Epithelial cell of prostate (primary cell): ENCODE results near the gene ARHGEF4.
A peak's percentile ranks its signal among the peaks of the same experiment; 100 is the strongest.

Experiments
- DNase-seq: peaks from one replicate; pipeline ENCODE4 v3.0.0-alpha.2; 2011; ENCODE audit warnings: low read depth, low spot score
- H3K27ac ChIP-seq: fragments of 450-650 bp; 2 replicates; pipeline ENCODE4 v1.5.1; 2017; ENCODE audit warnings: mild to moderate bottlenecking

The ARHGEF4 gene

DNA sequence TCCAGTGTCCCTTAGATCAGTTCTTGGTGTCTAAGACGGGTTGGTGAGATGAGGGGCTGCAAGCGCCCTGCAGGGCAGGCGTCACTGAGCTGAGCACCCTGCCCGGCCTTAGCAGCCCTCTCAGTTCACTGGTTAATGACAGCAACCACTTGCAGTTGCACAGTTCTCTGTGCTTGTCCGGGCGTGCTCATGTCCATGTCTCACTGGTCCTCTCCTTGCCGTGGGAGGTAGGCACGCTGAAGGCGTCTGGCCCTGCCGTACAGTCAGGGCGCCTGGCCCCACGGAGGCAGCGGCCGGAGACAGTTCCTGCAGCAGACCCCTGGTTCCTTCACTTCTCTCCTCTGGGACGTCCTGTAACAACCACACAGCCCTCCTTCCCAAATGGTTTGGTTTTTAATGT, 75.3 kb downstream of the ARHGEF4 start:
- H3K27ac ChIP-seq: peak overlapping the region; percentile 76
- DNase-seq: no peak

DNA sequence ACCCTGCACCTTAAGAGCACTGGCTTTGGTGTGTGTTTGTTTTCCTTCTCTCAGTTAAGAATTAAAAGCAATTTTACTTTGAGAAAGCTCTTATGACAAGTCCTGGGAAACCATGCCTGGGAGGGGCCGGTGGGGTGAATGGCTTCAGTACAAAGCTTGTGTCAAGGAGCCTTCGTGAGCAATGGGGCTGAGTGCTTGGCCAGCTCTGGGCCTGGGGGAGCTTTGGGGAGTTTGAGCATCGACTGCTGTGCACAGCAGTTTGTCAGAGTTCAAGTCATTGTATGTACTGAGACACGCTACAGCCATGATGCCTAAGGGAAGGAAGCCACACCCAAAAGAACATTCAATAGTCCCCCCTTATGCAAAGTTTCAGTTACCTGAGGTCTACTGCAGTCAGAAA, 75.8 kb downstream of the ARHGEF4 start:
- peak overlapping the region; percentile 76 for H3K27ac ChIP-seq
- no peak for DNase-seq

DNA sequence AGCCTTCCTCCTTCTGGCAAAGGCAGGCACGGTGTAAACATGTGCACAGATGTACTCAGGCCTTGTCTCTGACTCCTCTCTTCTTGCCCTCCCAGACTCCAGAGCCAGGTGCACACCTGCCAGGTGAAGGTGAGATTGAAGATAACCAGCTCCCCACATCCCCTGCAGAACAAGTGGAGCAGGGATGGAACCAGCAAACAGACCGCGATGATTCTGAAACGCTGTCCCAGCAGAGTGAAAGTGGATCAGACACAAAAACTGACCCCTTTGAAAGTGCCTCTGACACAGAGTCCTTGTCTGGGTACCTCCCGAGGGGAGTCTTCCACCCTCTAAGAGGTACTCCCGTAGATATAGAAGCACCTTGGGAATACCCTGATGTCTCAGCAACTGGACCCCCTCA, 77.2 kb downstream of the ARHGEF4 start:
- DNase-seq: no peak
- peak overlapping the region; percentile 70 for H3K27ac ChIP-seq

DNA sequence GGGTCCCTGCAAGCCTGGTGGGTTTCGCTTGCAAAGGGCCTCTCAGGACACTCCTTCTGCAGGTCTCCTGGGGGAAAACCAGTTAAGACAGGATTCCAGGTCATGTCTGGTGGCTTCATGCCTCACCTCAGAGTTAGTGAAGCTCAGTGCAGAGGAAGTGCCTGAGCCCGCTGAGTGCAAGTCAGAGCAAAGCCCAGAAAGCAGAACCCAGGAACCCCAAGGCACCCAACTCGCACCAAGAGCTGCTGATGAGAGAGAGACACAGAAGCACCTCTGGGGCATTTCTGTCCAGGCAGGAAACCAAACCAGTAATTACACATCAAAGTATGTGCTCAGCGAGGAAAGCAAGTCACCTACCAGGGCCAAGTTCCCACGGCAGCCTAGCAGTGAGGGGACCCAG, 78.4 kb downstream of the ARHGEF4 start:
- peak overlapping the region; percentile 70 for H3K27ac ChIP-seq
- no peak for DNase-seq

DNA sequence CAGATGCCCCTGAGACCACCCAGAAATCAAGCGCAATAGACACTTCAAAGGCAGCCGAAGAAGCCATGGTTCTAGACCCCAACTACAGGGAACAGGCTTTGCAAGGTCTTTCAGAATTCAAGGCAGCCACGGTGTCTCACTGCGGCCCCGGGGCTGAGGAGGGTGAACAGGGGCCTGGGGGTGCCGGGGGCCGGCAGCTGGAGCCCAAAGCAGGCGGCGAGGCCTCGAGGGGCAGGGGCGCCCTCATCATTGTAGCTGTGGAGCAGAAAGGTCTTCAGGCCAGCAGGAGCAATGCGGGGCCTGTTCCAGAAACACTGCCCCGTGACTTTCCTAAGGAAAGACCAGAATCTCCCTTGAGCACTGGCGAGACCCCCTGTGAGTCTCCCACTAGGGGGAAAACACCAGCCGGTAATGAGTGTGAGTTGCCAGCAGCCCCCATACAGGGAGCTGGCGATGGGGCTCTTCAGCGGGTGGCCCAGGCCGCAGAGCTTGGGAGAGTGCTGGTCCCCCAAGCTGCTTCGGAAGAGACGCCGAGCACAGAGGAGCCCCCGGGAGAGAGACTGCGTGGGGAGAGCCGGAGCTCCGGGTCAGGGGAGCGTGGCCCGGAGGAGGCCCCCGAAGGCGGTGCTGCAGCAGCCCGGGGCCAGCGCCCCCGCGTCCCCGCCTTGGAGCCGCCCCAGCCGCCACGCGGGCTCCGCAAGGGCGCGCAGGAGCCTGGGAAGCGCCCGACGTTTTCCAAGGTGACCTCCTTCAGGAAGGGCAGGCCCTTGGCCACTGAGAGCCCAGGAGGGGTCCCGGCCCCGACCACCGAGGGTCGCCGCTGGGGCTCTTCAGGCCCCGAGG, 79.1 kb downstream of the ARHGEF4 start:
- H3K27ac ChIP-seq: peak overlapping the region; percentile 70
- DNase-seq: no peak

DNA sequence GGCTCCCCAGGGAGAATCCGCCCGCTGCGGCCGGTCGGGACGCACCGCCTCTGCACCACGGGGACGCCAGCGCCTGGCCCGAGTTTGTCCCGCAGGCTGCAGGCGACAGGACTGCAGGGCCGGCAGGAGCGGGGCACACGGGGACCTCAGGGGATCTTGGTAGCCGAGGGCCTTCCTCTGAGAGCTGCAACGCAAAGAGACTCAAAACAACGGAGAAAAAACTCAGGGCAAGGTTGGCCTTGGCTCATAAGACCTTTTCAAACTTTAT, 79.7 kb downstream of the ARHGEF4 start:
- no peak overlapping the region for H3K27ac ChIP-seq
- DNase-seq: no peak

DNA sequence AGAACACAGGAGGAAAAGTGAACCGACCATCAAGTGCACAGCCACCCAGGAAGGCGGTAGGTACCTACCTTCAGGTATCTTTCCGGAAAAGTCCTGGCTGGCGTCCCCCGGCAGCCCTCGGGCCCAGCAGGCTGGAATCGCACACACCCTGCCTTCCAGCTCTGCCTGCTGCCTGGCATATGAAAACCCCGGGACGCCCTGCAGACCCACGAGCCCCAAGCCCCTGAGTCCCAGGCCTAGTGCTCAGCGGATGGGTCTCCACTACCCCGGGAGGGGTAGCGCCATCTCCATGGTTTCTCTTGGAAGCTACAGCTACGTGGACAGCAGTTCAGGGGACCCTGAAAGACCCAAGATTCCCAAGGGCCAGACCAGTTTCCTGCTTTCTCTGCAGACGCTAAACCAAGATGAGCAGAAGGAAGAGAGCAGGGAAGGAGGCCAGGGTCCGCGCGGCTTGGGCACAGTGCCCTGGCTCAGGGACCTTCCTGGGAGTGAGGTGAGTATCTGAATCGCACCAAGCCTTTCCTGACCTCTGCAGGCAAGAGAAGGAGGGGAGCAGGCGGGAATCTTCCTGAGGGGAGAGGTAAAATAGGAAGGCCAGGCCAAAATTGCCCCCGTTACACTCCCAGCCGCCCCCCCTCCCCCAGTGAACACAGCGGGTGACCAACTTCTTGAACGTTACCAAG, 80.4 kb downstream of the ARHGEF4 start:
- H3K27ac ChIP-seq: no peak overlapping the region
- no peak for DNase-seq

DNA sequence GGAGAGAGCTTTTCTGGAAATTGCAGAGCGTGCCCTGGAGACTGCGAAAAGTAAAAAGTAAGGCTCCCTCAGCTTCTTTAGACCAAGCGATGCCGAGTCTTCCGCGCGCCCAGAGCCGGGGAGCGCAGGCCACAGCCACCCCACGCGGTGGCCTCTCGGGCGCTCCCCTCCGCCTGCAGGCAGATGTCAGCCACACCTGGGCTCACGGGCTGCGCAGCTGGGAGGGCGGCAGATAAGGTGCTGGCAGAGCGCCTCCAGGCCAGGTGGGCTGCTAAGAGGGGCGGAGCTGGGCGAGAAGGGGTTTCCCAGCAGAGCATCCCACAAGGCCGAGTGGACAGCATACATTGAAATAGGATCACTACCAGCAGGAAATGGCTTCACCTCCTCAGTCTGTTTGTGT, 81.7 kb downstream of the ARHGEF4 start:
- DNase-seq: no peak
- H3K27ac ChIP-seq: no peak overlapping the region

DNA sequence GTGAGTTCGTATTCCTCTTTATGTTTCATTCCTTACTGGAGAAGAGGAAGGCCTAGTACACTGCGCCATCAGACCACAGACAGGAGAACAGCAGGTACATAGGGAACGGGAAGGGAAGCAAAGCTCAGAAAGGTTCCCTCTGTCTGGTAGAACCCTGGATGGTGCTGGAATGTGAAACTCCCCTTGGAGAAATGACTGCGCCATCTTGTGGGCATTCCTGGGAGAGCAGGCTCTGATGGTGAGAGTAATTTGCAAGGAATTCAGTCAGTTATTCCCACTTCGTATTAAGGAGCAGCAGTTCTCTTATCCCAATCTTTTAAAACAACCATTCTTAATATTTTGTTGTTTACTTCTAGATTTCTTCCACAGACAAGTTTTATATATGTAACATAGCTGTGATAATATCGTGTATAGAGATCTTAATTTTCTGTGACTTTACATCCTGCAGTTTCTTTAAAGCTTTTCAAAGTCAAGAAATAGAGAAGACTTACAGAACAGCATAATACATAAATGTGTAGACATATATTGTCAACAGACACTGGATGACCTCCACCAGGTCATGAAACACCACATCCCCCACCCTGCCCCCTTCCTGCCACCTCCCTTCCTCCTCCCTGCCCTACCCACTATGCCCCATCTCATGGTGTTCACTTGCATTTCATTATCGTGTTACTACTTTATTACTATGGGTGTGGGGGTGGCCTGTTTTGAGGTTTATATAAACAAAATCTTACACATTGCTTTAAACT, 83.9 kb downstream of the ARHGEF4 start:
- DNase-seq: no peak
- peak overlapping the region; percentile 16 for H3K27ac ChIP-seq

DNA sequence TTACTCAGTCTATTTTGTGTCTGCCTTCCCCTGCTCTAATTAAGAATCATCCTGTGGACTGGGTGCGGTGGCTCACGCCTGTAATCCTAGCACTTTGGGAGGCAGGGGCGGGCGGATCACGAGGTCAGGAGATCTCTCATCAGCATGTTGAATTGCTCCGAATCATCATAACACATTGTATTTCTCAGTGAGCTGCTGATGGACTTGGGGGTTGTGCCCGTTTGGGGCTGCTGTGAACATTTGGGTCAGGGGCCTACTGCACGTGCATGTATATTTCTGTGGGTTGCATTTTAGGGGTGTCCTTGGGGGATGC, 84.4 kb downstream of the ARHGEF4 start:
- no peak overlapping the region for H3K27ac ChIP-seq
- DNase-seq: no peak

DNA sequence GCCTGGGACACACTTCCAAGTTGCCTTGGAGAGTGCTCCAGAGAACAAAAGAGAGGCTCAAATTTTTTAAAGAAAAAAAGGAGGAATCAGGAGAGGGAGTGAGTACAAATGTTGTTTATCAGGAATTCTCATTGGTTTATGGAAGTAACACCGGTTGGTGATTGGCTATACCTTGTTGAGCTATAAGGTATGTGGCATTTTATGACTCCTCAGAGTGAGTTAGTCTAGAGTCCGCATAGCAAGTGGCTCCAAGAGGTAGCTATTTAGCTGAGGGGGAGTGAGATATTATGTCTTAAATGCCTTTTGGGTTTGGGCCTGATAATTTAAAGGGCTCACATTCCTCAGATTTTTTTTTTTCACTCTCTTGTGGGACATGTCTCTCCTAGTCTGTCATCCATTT, 85.7 kb downstream of the ARHGEF4 start:
- H3K27ac ChIP-seq: no peak overlapping the region
- no peak for DNase-seq

DNA sequence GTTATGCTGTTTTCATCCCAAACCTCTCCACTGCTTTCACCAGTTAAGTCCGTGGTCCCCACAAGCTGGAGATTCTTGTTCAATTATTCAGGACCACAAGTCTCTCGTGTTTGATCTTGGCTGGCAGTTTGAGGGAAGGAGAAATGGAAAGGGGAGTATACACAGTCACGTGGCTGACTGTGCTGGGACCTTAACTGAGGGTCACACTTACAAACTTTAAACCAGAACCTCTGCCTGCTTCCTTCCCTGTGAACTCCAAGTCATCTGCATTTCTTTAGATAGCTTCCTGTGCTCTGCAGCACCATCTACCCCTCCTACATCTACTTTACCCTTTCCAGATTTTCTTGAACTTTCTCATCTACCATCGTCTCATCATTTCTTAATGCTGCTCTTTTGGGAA, 91.7 kb downstream of the ARHGEF4 start:
- H3K27ac ChIP-seq: no peak overlapping the region
- DNase-seq: no peak

DNA sequence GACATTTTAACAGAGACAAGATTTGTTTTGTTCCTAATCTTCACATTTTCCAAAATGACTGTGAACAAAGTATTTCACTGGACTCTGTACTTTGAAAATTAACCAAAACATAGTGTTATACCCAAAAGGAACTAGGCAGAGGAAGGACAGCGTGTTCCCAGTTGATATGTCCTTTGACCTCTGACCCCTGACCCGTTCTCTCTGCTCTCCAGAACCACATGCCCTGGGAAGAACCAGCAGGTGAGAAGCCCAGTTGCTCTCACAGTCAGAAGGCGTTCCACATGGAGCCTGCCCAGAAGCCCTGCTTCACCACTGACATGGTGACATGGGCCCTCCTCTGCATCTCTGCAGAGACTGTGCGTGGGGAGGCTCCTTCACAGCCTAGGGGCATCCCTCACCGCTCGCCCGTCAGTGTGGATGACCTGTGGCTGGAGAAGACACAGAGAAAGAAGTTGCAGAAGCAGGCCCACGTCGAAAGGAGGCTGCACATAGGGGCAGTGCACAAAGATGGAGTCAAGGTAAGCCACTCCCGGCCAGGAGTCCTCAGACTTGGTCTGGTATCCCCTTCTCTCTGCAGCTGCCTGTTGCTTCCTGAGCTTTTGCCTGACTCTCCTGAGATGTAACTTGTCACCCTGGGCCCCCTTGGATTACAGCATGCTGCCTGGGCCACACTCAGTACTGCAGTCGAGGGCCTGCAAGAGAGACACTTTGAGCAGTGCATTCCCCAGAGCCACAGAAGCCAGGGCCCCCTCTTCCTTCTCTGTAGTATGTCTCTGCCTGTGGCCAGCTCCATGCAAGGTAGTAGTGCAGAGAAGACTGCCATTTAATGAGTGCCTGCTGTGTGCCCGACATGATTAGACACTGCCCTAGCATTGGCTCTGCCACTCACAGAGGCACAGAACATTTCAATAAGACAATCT, 94.3 kb downstream of the ARHGEF4 start:
- no peak overlapping the region for H3K27ac ChIP-seq
- DNase-seq: no peak

DNA sequence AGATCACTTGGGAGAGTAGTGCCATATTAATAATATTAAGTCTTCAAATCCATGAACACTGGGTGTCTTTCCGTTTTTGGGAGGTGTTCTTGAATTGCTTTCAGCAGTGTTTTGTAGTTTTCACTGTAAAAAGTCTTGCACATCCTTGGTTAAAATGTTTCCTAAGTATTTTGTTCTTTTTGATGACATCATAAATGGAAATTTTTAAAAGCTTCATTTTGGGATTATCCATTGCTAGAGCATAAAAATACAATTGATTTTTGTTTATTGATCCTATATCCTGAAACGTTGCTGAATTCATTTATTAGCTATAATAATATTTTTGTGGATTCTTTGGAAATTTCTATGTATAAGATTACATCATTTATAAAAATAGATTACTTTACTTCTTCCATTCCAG, 96.8 kb downstream of the ARHGEF4 start:
- H3K27ac ChIP-seq: no peak overlapping the region
- no peak for DNase-seq

DNA sequence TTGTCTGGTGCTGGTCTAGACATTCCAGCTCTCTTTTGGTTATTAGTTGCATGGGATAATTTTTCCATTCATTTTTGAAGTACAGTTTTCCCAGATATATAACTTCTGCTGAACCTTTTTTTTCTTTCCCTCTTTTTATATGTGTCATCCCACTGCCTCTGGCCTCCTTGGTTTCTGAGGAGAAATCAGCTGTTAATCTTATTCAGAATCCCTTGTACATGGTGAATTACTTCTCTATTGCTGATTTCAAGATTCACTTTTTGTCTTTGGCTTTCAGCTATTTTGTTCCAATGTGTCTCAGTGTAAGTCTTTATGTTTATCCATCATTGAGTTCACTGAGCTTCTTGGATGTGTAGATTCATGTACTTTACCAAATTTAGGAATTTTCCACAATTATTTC, 99.7 kb downstream of the ARHGEF4 start:
- DNase-seq: no peak
- no peak overlapping the region for H3K27ac ChIP-seq

DNA sequence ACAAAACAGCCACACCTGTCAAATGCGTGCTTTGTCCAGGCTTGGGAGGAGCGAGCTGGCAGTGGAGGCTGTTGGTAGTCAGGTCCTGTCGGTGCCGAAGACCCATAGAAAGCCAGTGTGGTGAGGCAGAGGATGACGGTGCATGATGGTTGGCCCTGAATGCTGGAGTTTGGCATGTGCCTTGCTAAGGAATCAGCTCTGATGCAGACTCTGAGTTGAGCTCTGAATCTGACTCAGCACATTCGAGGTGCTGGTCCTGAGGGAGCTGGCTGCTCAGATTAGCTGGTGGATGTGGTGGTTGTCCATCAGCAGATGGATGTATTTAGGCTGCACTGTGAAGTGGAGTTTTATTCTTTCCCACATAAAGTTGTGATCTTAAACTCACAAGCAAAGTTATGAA, 111.3 kb downstream of the ARHGEF4 start:
- DNase-seq: no peak
- H3K27ac ChIP-seq: no peak overlapping the region

DNA sequence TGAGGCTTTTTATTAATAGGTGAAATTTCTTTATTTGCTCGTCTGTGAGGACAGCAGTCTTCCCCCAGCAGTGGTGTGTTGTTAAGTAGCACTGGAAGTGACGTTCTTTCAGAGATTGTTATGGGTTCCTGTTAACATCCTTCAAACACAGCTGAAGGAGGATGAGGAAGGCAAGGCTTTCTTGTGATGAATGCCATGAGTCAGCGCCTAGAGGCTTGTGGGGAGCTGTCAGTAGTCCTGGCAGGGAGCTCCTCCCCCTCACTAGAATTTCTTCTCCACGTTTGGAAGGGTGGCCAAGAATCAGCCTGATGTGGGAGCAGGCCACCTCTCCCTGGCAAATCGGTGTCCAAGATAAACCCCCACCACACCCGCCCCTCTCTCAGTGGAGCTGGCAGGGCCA, 113.2 kb downstream of the ARHGEF4 start:
- DNase-seq: peak; percentile 2
- H3K27ac ChIP-seq: no peak overlapping the region

DNA sequence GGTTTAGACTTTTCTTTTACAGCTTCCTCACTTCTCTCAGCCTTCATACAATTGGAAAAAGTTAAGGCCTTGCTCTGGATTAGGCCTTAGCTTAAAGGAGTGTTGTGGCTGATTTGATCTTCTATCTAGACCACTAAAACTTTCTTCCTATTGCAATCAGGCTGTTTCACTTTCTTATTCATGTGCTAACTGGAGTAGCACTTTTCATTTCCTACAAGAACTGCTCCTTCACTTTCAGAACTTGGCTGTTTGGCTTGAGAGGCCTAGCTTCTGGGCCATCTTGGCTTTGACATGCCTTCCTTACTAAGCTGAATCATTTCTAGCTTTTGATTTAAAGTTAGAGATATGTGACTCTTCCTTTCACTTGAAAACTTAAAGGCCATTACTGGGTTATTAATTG, 114.3 kb downstream of the ARHGEF4 start:
- no peak overlapping the region for H3K27ac ChIP-seq
- DNase-seq: no peak

DNA sequence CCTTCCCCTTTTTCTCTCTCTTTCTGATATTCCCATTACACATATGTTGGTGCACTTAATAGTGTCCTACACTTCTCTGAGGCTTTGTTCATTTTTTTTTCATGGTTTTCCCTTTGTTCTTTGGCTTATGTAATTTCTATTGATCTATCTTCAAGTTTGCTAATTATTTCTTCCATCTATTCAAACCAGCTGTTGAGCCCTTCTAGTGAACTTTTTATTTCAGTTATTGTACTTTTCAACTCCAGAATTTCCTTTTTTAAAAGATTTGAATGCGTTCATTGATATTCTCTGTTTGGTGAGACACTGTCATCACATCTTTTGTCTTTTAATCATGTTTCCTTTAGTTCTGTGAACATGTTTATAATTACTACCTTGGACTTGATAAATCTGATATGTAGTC, 118.2 kb downstream of the ARHGEF4 start:
- no peak for DNase-seq

DNA sequence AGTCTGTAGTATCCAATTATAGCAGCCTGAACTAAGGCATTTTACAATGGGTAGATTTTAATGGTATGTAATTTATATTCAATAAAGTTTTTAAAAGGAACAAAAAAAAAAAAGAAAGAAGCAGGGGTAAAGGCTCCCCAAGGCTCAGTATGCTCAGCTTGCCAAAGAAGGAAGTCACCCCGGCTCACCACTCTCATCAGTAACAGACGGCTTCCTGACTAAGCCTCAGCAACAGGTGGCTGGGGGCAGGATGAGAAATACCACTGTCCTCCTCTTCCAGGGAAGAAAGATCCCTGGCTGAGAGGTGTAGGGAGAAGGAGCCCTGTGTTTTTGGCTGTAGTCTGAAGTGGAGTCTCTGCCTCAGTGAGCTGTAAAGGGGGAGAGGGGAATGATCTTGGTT, 121.2 kb downstream of the ARHGEF4 start:
- H3K27ac ChIP-seq: no peak overlapping the region
- DNase-seq: no peak

More for the DNA sequence above, 118.2 kb downstream of the ARHGEF4 start:
- H3K27ac ChIP-seq: no peak overlapping the region
